Naive B cell (primary cell): Measurements from ENCODE around the gene RHBDD3. TPM values are rescaled to one million over a fixed set of nuclear protein-coding genes. Genes with fewer than 3 reads are reported as not detected.
A peak's percentile ranks its signal among the peaks of the same experiment; 100 is the strongest.

Experiments
- ATAC-seq, 2 donors: fragments of 150-1000 bp; cut with Tn5 transposase; 2 replicates each; pipeline ENCODE4 v1.10.0; 2021; ENCODE audit warnings: low read depth in 2 of 2, mild to moderate bottlenecking in 2 of 2, moderate library complexity in 2 of 2
- DNase-seq: peaks from one replicate; pipeline ENCODE4 v3.0.0; 2022
- H3K27ac Mint-ChIP-seq, 6 donors: one replicate each; pipeline ENCODE4 v1.8.0; 2020 to 2022; ENCODE audit warnings: mild to moderate bottlenecking in 6 of 6, mixed read lengths in 6 of 6, moderate library complexity in 5 of 6, inconsistent platforms in 2 of 6
- H3K27me3 Mint-ChIP-seq, 3 donors: one replicate each; pipeline ENCODE4 v1.8.0; 2021 to 2022; ENCODE audit warnings: mixed read lengths in 3 of 3, mild to moderate bottlenecking in 1 of 3
- H3K36me3 Mint-ChIP-seq, 2 donors: one replicate each; pipeline ENCODE4 v1.8.0; 2020 to 2022; ENCODE audit warnings: mixed read lengths in 2 of 2, inconsistent platforms in 1 of 2, mild to moderate bottlenecking in 1 of 2
- H3K4me1 Mint-ChIP-seq, 3 donors: one replicate each; pipeline ENCODE4 v1.8.0; 2020 to 2022; ENCODE audit warnings: mixed read lengths in 3 of 3, inconsistent platforms in 1 of 3, mild to moderate bottlenecking in 1 of 3, moderate library complexity in 1 of 3
- H3K4me3 Mint-ChIP-seq, 8 donors: one replicate each; pipeline ENCODE4 v1.8.0; 2020 to 2022; ENCODE audit warnings: mild to moderate bottlenecking in 8 of 8, mixed read lengths in 8 of 8, moderate library complexity in 8 of 8, inconsistent platforms in 2 of 8
- H3K9me3 Mint-ChIP-seq, 7 donors: one replicate each; pipeline ENCODE4 v1.8.0; 2020 to 2022; ENCODE audit warnings: mixed read lengths in 7 of 7, mild to moderate bottlenecking in 5 of 7, inconsistent platforms in 2 of 7, moderate library complexity in 1 of 7
- polyA plus RNA-seq, 6 donors: library from polyadenylated mRNA; unstranded; fragments of 300-500 nt; fragmentation: Illumina TruSeq; gene quantifications; one replicate each; pipeline ENCODE4 v1.2.3, GENCODE V29; 2021; ENCODE audit warnings: low read depth in 6 of 6

RHBDD3 gene
- polyA plus RNA-seq, 6 donors from 2014 or later: 0.72 to 4.2 (median 2.9) TPM; not detected in 1

DNA sequence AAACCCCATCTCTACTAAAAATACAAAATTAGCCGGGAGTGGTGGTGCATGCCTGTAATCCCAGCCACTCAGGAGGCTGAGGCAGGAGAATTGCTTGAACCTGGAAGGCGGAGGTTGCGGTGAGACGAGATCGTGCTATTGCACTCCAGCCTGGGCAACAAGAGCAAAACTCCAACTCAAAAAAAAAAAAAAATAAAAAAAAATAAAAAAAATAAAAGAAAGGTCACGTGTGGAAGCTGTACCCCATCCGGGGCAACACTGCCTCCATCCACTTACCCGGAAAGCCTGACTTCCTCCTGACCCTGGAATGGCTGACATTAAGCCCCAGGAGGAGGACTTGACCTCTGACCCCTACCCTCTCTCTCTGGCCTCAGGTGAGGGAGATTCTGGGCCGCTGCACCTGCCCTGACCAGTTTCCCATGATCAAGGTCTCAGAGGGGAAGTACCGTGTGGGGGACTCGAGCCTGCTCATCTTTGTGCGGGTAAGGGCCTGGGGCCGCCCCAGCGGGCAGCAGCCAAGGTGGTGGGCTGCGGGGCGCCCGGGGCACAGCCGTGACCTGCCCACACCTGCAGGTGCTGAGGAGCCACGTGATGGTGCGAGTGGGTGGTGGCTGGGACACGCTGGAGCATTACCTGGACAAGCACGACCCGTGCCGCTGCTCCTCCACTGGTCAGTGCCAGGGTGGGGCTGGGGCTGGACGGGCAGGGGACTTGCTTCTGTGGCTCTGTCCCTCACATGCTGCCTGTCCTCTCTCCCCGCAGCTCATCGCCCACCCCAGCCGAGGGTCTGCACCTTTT lies 42.5 kb upstream of the RHBDD3 start:
- DNase-seq: no peak
- Mint-ChIP-seq H3K4me1 (peaks cover 26 to 36% (median 32%) of the 10 kb centered on the region in 3 donors), H3K4me3 (no peak overlapping the region), H3K27me3 (peaks cover 29 to 77% (median 54%) of the 10 kb centered on the region in 3 donors), H3K9me3 (peaks cover 0 to 2% (median 0%) of the 10 kb centered on the region in 7 donors), H3K27ac (peak overlapping the region in 1 of 6 donors; percentile 18), H3K36me3 (peaks cover 0 to 10% of the 10 kb centered on the region in 2 donors)
- ATAC-seq: no peak

GRCh38 chr22:29309332-29310064 lies 41.7 kb upstream of the RHBDD3 start:
- no peak overlapping the region for H3K4me3 Mint-ChIP-seq
- H3K36me3 Mint-ChIP-seq: peaks cover 0 to 8% of the 10 kb centered on the region in 2 donors
- ATAC-seq: no peak
- H3K9me3 Mint-ChIP-seq: peaks cover 0 to 2% (median 0%) of the 10 kb centered on the region in 7 donors
- peaks cover 29 to 80% (median 58%) of the 10 kb centered on the region in 3 donors for H3K27me3 Mint-ChIP-seq
- no peak for DNase-seq
- H3K27ac Mint-ChIP-seq: no peak overlapping the region
- peaks cover 27 to 36% (median 29%) of the 10 kb centered on the region in 3 donors for H3K4me1 Mint-ChIP-seq

DNA sequence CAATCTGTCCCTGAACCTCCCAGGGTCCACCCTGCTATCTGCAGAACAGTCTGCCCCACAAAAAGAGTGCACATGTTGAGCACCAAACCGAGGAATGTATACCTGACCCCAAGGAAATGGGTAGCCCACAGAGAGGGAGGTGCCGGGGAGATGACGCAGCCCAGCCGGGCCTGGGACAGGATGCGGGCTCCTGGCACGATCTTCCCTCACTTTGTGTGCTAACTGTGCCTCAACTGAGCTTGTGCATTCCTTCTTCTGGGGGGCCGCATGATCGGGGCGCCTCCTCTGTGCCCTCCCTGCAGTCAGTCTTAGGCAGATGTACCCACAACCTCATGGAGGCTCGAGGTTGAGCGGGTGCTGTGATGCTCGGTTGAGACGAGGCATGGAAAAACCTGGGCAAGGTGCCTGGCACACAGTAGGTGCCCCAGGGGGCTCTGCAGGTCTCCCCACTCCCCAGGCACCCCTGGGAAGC lies 41.0 kb upstream of the RHBDD3 start:
- Mint-ChIP-seq H3K36me3 (peaks cover 0 to 2% of the 10 kb centered on the region in 2 donors), H3K27ac (no peak overlapping the region), H3K9me3 (peaks cover 0 to 2% (median 0%) of the 10 kb centered on the region in 7 donors), H3K27me3 (peaks cover 22 to 79% (median 53%) of the 10 kb centered on the region in 3 donors), H3K4me3 (peak overlapping the region in 3 of 8 donors; percentile 20 to 40 (median 33)), H3K4me1 (peaks cover 23 to 36% (median 27%) of the 10 kb centered on the region in 3 donors)
- no peak for DNase-seq
- ATAC-seq: no peak

GRCh38 chr22:29308148-29308790 lies 40.5 kb upstream of the RHBDD3 start:
- H3K4me3 Mint-ChIP-seq: peak overlapping the region in 3 of 8 donors; percentile 20 to 40 (median 33)
- H3K27me3 Mint-ChIP-seq: peaks cover 20 to 73% (median 48%) of the 10 kb centered on the region in 3 donors
- no peaks in the 10 kb centered on the region for H3K36me3 Mint-ChIP-seq
- no peak overlapping the region for H3K27ac Mint-ChIP-seq
- peaks cover 22 to 36% (median 27%) of the 10 kb centered on the region in 3 donors for H3K4me1 Mint-ChIP-seq
- DNase-seq (no peak), ATAC-seq (no peak)
- H3K9me3 Mint-ChIP-seq: peaks cover 0 to 2% (median 0%) of the 10 kb centered on the region in 7 donors

DNA sequence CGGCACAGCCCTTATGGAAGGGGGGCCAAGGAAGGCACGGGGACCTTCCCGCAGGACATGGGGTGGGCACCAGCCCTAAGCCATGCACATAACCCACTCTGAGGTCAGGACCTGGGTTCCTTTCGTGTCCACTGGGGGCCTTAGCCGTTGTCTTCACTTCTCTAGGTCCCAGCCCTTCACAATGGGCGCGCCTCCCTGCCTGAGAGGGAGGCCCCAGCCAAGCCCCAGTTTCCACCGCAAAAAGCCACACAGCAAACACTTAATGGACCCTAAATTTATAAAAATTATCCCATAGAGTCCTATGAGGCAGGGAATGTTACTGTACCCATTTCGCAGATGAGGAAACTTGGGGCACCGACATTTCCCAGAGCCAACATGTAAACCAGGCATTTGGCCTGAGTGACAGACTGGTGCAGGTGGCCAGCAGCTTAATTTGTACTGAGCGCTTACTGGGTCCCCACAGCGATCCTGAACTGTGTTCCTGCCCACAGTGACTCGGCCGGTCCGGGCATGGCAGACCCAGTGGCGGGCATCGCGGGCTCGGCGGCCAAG lies 39.9 kb upstream of the RHBDD3 start:
- no peak for ATAC-seq
- Mint-ChIP-seq H3K27me3 (peaks cover 14 to 67% (median 42%) of the 10 kb centered on the region in 3 donors), H3K9me3 (peaks cover 0 to 2% (median 0%) of the 10 kb centered on the region in 7 donors), H3K4me3 (peak overlapping the region; percentile 69 to 87 (median 80)), H3K36me3 (no peaks in the 10 kb centered on the region), H3K27ac (peak overlapping the region in 1 of 6 donors; percentile 71), H3K4me1 (peaks cover 18 to 31% (median 26%) of the 10 kb centered on the region in 3 donors)
- DNase-seq: no peak

DNA sequence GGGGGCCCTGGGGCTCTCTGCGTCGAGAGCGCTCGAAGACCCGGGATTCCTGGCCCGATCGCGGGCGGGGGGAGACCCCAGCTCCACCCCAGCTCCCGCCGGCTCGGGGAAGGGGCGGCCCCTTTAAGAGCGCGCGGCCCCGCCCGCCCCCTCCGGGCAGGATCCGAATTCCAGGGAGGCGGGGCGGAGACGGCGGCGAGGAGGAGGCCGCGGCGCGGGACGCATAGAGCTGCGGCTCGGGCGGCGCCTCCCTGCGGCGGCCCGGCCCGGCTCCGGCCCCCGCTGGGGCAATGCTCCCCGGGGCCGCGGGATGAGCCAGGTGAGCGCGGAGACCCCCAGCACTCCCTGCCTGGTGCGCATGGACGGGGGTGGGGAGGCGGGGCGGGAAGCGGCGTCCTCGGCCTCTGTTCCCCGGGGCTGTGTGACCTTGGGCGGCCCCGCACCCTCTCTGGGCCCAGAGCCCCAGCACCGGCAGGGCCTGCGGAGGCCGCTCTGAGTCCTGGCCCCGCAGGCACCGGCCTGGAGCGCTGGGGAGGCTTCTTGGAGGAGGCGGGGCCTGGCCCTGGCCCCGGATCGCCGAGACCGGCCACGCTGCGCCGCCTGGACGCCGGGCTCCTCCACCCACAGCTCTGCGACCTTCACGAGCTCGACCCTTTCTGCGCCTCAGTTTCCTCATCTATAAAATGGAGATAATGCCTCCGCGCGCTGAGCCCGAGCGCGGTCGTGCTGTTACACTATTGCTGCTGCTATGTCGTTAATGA lies 39.2 kb upstream of the RHBDD3 start:
- Mint-ChIP-seq H3K27me3 (peaks cover 9 to 60% (median 35%) of the 10 kb centered on the region in 3 donors), H3K36me3 (no peaks in the 10 kb centered on the region), H3K4me1 (peaks cover 18 to 31% (median 26%) of the 10 kb centered on the region in 3 donors), H3K27ac (no peak overlapping the region), H3K4me3 (peak overlapping the region; percentile 69 to 88 (median 82)), H3K9me3 (no peaks in the 10 kb centered on the region)
- DNase-seq (no peak), ATAC-seq (peak; percentile 13 to 27)

DNA sequence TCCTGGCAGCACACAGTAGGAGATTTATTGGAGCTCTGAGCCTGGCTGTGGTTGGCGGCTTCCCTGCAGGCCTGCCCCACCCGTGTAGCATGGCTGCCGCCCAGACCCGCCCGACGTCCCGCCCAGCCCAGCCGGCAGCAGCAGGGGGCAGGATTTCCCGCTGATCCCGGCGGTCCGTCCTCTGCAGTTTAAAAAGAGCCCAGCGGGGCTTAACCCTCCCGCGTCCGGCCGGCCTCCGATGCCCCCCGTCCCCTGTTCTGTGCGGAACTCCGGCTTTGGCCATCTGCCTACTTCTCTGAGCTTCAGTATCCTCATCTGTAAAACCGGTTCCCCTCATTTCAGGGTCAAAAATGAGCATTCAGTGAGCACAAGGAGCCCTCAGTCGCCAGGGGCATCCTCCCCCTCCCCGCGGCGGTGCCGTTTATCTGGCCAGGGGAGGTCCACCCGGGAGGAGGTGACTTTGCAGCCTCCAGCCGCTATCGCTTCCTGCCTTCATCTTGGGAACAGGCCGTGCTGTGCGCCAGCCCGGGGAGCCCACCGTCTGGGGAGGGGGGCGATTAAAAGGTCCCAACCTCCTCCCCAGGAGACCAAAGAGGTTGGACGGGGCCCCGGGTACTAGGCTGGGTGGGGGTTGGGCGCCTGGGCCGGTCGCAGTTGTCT lies 38.5 kb upstream of the RHBDD3 start, which contains the start of gene GAS2L1:
TSS of gene GAS2L1 (plus strand) at position 476 of the 660 bp plus-strand sequence. CDS start 1,456 bp downstream, outside the sequence.
- DNase-seq (peak; percentile 27), ATAC-seq (peak; percentile 59 to 63)
- H3K4me1 Mint-ChIP-seq: peaks cover 19 to 33% (median 26%) of the 10 kb centered on the region in 3 donors
- peak within 1 kb of the TSS in 2 of 6 donors; percentile 27 to 33 for H3K27ac Mint-ChIP-seq
- peaks cover 9 to 57% (median 31%) of the 10 kb centered on the region in 3 donors for H3K27me3 Mint-ChIP-seq
- peaks cover 0 to 1% of the 10 kb centered on the region in 2 donors for H3K36me3 Mint-ChIP-seq
- no peaks in the 10 kb centered on the region for H3K9me3 Mint-ChIP-seq
- peak within 1 kb of the TSS; percentile 73 to 88 (median 83) for H3K4me3 Mint-ChIP-seq

- H3K27ac Mint-ChIP-seq: peak overlapping the region in 1 of 6 donors; percentile 33
These were observed 38.0 kb upstream of the RHBDD3 start for GRCh38 chr22:29305836-29306174.

DNA sequence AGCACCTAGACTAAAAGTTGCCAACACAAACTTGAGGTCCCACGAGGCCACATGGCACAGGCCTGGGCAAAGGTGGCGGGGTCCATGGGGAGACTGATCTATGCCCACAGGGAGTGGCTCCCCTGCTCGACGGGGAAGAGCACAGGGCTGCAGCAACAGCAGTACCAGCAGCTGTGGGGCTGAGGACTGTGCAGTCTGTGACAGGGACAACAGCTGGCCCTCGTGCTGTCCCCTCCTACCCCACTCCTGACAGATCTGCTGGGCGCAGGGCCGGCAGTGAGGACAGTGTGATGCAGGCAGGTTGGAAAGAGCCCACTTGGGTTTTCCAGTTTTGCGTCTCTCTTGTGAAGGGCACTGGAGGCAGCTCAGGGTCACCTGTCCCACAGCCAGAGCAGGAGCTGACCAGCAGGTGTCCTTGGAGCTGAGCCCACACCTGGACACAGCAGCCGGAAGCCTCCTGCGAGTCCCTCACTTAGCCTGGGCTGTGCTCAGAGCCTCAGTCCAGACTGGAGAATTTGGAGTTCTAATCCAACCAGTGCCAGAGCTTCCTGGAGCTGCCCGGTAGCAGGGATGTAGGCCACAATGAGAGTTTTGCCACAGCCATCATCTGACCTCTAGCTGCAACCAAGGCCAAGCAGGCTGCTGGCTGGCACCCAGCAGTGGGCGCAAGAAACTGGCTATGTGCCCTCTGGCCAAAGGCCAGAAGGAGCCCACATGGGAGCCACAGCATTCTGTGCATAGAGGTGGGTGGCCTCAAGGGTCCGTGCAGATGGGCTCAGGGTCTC lies 35.1 kb upstream of the RHBDD3 start:
- Mint-ChIP-seq H3K27me3 (peaks cover 9 to 33% (median 31%) of the 10 kb centered on the region in 3 donors), H3K9me3 (no peaks in the 10 kb centered on the region), H3K4me3 (no peak overlapping the region), H3K4me1 (peaks cover 25 to 37% (median 27%) of the 10 kb centered on the region in 3 donors), H3K36me3 (peaks cover 11 to 22% of the 10 kb centered on the region in 2 donors), H3K27ac (no peak overlapping the region)
- no peak for ATAC-seq
- DNase-seq: no peak

More at GRCh38 chr22:29305836-29306174, 38.0 kb upstream of the RHBDD3 start:
- peak overlapping the region; percentile 21 to 88 (median 81) for H3K4me3 Mint-ChIP-seq
- ATAC-seq: peak in 1 of 2 donors; percentile 3
- peaks cover 9 to 52% (median 31%) of the 10 kb centered on the region in 3 donors for H3K27me3 Mint-ChIP-seq
- H3K4me1 Mint-ChIP-seq: peaks cover 24 to 37% (median 27%) of the 10 kb centered on the region in 3 donors
- no peaks in the 10 kb centered on the region for H3K9me3 Mint-ChIP-seq
- peaks cover 0 to 6% of the 10 kb centered on the region in 2 donors for H3K36me3 Mint-ChIP-seq
- no peak for DNase-seq

- Mint-ChIP-seq H3K36me3 (peaks cover 16 to 28% of the 10 kb centered on the region in 2 donors), H3K27ac (no peak overlapping the region), H3K4me3 (no peak overlapping the region), H3K9me3 (no peaks in the 10 kb centered on the region), H3K4me1 (peaks cover 23 to 37% (median 23%) of the 10 kb centered on the region in 3 donors), H3K27me3 (peaks cover 6 to 28% (median 27%) of the 10 kb centered on the region in 3 donors)
- DNase-seq (no peak), ATAC-seq (no peak)
These were observed 34.6 kb upstream of the RHBDD3 start for GRCh38 chr22:29302402-29302680.

- no peak overlapping the region for H3K4me3 Mint-ChIP-seq
- peaks cover 5 to 27% (median 24%) of the 10 kb centered on the region in 3 donors for H3K27me3 Mint-ChIP-seq
- DNase-seq (no peak), ATAC-seq (no peak)
- H3K4me1 Mint-ChIP-seq: peaks cover 21 to 37% (median 23%) of the 10 kb centered on the region in 3 donors
- peaks cover 16 to 29% of the 10 kb centered on the region in 2 donors for H3K36me3 Mint-ChIP-seq
- peak overlapping the region in 1 of 6 donors; percentile 66 for H3K27ac Mint-ChIP-seq
- no peaks in the 10 kb centered on the region for H3K9me3 Mint-ChIP-seq
These were observed 34.1 kb upstream of the RHBDD3 start for GRCh38 chr22:29301716-29302401.
